ENCODE results near the gene MAD1L1. TPM values are rescaled to one million over a fixed set of nuclear protein-coding genes. Genes with fewer than 3 reads are reported as not detected.

Gene MAD1L1
- total and polyA plus RNA-seq, 2 of the 4 experiments (the other 2 are of a cell fraction) = 29.0 to 40.9 TPM

DNA sequence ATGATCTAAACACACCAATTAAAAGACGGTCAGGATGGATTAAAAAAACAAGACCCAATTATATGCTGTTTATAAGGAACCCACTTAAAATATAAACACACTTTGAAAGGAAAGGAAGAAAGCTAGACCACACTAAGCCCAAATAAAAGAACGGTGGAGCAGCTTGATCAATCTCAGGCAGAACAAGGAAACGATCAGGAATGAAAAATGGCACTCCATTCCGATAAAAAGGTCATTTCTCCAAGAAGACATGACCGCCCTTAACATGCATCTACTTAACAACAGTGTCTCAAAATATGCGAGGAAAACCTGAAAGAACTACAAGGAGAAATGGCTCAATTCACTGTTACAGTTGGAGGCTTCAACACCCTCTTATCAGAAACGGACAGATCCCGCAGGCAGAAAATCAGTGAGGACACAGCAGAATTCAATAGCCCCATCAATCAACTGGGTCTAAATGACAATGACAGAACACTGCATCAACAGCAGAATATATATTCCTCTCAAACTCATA, 210.0 kb downstream of the MAD1L1 start:
- TF ChIP-seq RFX5 (IDR thresholded peaks at IDR 0.05; ENCODE audit: low read depth, low read length) (no peak), MAFK (IDR thresholded peaks at IDR 0.05; ENCODE audit: low read depth, low read length) (no peak), RAD21 (IDR thresholded peaks at IDR 0.05; ENCODE audit: low read length) (no peak), BHLHE40 (IDR thresholded peaks at IDR 0.05; ENCODE audit: low read depth, low read length) (no peak), FOS (IDR thresholded peaks at IDR 0.05; ENCODE audit: low read depth, low read length) (no peak), CEBPB (IDR thresholded peaks at IDR 0.05; ENCODE audit: low read depth, low read length) (no peak), SMC3 (IDR thresholded peaks at IDR 0.05; ENCODE audit: low read depth, low read length) (no peak), NFE2L2 (IDR thresholded peaks at IDR 0.05; ENCODE audit: low read depth, low read length) (no peak), MAZ (IDR thresholded peaks at IDR 0.05; ENCODE audit: borderline replicate concordance, low read depth, low read length) (no peak), CHD1 (IDR thresholded peaks at IDR 0.05; ENCODE audit: low read depth, low read length) (no peak), MXI1 (IDR thresholded peaks at IDR 0.05; ENCODE audit: borderline replicate concordance, low read depth, low read length) (no peak), POLR2A (IDR thresholded peaks at IDR 0.05; ENCODE audit: low read depth, low read length) (no peak), RCOR1 (IDR thresholded peaks at IDR 0.05; ENCODE audit: insufficient replicate concordance, low read length) (no peak)
- TF ChIP-seq, protein P1, sequence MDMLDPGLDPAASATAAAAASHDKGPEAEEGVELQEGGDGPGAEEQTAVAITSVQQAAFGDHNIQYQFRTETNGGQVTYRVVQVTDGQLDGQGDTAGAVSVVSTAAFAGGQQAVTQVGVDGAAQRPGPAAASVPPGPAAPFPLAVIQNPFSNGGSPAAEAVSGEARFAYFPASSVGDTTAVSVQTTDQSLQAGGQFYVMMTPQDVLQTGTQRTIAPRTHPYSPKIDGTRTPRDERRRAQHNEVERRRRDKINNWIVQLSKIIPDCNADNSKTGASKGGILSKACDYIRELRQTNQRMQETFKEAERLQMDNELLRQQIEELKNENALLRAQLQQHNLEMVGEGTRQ (IDR thresholded peaks at IDR 0.05; ENCODE audit: low read depth, low read length) = no peak
- TF ChIP-seq, protein P2, sequence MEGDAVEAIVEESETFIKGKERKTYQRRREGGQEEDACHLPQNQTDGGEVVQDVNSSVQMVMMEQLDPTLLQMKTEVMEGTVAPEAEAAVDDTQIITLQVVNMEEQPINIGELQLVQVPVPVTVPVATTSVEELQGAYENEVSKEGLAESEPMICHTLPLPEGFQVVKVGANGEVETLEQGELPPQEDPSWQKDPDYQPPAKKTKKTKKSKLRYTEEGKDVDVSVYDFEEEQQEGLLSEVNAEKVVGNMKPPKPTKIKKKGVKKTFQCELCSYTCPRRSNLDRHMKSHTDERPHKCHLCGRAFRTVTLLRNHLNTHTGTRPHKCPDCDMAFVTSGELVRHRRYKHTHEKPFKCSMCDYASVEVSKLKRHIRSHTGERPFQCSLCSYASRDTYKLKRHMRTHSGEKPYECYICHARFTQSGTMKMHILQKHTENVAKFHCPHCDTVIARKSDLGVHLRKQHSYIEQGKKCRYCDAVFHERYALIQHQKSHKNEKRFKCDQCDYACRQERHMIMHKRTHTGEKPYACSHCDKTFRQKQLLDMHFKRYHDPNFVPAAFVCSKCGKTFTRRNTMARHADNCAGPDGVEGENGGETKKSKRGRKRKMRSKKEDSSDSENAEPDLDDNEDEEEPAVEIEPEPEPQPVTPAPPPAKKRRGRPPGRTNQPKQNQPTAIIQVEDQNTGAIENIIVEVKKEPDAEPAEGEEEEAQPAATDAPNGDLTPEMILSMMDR (conservative IDR thresholded peaks at IDR 0.05; ENCODE audit: low read depth, low read length) = no peak
- TF ChIP-seq, protein P3, sequence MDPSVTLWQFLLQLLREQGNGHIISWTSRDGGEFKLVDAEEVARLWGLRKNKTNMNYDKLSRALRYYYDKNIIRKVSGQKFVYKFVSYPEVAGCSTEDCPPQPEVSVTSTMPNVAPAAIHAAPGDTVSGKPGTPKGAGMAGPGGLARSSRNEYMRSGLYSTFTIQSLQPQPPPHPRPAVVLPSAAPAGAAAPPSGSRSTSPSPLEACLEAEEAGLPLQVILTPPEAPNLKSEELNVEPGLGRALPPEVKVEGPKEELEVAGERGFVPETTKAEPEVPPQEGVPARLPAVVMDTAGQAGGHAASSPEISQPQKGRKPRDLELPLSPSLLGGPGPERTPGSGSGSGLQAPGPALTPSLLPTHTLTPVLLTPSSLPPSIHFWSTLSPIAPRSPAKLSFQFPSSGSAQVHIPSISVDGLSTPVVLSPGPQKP (IDR thresholded peaks at IDR 0.05; ENCODE audit: borderline replicate concordance, low read depth, low read length) = no peak
- H3K4me2 ChIP-seq (ENCODE audit: low read depth, low read length) = no peak overlapping the region
- no peak overlapping the region for H3K4ac ChIP-seq (ENCODE audit: low read depth, low read length)
- no peak overlapping the region for H2AK5ac ChIP-seq (ENCODE audit: low read depth, low read length)
- BruUV-seq (replicated peaks) = no TSS peak
- no peak for ATAC-seq (ENCODE audit: low read depth)
- no peak overlapping the region for H4K5ac ChIP-seq (ENCODE audit: low read depth, low read length)
- H3K56ac ChIP-seq (ENCODE audit: extremely low read depth, insufficient read depth, low read length) = no peak overlapping the region
- H3K27me3 ChIP-seq (ENCODE audit: control insufficient read depth, insufficient read depth, low read length) = no peaks in the 10 kb centered on the region
- no peak for DNase-seq
- no peak overlapping the region for H3K18ac ChIP-seq (ENCODE audit: low read depth, low read length)
- H4K20me1 ChIP-seq (ENCODE audit: insufficient read depth, low read length) = no peaks in the 10 kb centered on the region; the same call in 1 of the 2 replicates
- no peak overlapping the region for H3K4me3 ChIP-seq (ENCODE audit: insufficient read depth, low read depth, low read length)
- peaks cover 15% of the 10 kb centered on the region for H3K9me1 ChIP-seq (ENCODE audit: insufficient read depth, low read length)
- dilution Hi-C loops (cut with HindIII; ENCODE audit: low sequenced_read_pairs, unreplicated experiment) = no loop called here
- in situ Hi-C loops (cut with MboI; ENCODE audit: low sequenced_read_pairs) = no loop called here
- WGBS, 2 experiments (ENCODE audit: extremely low coverage in 2 of 2, insufficient read length in 1 of 2) = 90% methylated on average over 2 of the region's 8 CpGs; no CpG with 5 or more reads in 1 of the 2 experiments
- peaks cover 10% of the 10 kb centered on the region for H3K9me3 ChIP-seq (ENCODE audit: control insufficient read depth, insufficient read depth, low read length)
- no peak overlapping the region for H2BK120ac ChIP-seq (ENCODE audit: low read depth, low read length)
- no peak overlapping the region for H3K23ac ChIP-seq (ENCODE audit: low read depth, low read length)
- no peak overlapping the region for H2AFZ ChIP-seq (replicated peaks; ENCODE audit: low read length, poor library complexity)
- ChIA-PET POLR2A (ENCODE audit: unreplicated experiment) (no interaction called here), CTCF (interaction anchor here (1.1 kb wide), 1 partner anchor 325 kb away, joined by 4 read pairs; no protein-coding TSS in a partner anchor)
- no peak overlapping the region for H3K27ac ChIP-seq (ENCODE audit: insufficient read depth, low read length)
- no peaks in the 10 kb centered on the region for H3K36me3 ChIP-seq (ENCODE audit: control insufficient read depth, insufficient read depth, low read length)
- no peak overlapping the region for H2AK9ac ChIP-seq (replicated peaks; ENCODE audit: low read depth, low read length, poor library complexity)
- peaks cover 19% of the 10 kb centered on the region for H3K4me1 ChIP-seq (ENCODE audit: control insufficient read depth, insufficient read depth, low read length)
- no peak overlapping the region for H2BK5ac ChIP-seq (ENCODE audit: low read depth, low read length, poor library complexity, severe bottlenecking)
- peaks cover 8 to 31% of the 10 kb centered on the region in 2 experiments for H3K79me1 ChIP-seq (ENCODE audit: low read depth in 1 of 2, low read length in 2 of 2)
- H2BK15ac ChIP-seq (ENCODE audit: low read depth, low read length) = no peak overlapping the region
- H3K9ac ChIP-seq (ENCODE audit: low read depth, low read length) = no peak overlapping the region
- H4K91ac ChIP-seq (ENCODE audit: insufficient read depth, low read depth, low read length) = no peak overlapping the region
- intact Hi-C loops (cut with micrococcal nuclease) = no loop called here
- no peak overlapping the region for H4K8ac ChIP-seq (ENCODE audit: low read depth in 2 of 2, low read length in 2 of 2)
- H2BK20ac ChIP-seq (ENCODE audit: low read depth, low read length) = no peak overlapping the region
- H3K14ac ChIP-seq (replicated peaks; ENCODE audit: low read depth, low read length) = no peak overlapping the region
